Stimulated activated CD8-positive, alpha-beta memory T cell treated with anti-CD3 and anti-CD28 coated beads, Interleukin-7, amount 100 ng/mL, for 48 hours (primary cell): ENCODE results near the gene DTX3L.
A peak's percentile ranks its signal among the peaks of the same experiment; 100 is the strongest.

Experiments
- DNase-seq, 2 donors: peaks; one replicate each; pipeline ENCODE4 v3.0.0-alpha.2; 2020; ENCODE audit warnings: low read depth in 1 of 2; ENCODE audit errors: extremely low read depth in 1 of 2

Gene DTX3L

GRCh38 chr3:122602011-122602710 lies 38.0 kb downstream of the DTX3L start:
- no peak for DNase-seq

DNA sequence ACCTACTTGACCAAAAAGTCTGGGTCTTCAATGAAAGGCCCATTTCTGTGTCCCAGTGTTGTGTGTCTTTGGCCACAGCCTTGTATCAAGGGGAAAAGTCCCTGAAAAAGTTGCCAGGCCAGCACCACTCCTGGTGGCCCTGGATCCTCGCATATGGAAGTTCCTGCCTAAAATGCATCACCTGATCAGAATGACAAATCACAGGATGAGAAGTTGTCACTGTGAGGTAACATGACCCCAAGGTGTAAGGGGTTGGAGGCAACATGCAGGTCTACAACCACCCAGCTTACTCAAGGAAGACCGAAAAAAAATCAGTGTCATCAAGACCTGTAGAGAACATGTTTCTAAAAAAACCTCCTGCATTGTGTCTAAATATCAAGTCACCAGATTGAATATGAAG lies 38.9 kb downstream of the DTX3L start:
- DNase-seq = no peak

DNA sequence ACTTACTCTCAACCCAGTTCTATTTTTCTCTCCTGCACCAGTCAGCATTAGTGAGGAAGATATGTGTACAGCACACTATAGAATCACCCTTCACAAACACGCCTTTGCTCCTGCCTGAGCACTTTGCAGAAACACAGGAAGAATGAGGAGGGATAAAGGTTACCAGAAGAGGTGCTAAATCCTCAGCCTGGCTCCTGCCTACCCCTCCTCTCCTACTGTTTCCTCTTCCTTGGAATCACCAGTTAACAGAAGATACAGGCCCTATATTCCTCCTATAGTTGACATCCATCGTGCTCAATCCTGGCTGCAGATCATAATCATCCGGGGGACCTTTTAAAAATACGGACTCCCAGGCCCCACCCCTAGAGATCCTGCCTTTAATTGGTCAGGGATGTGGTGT lies 42.2 kb downstream of the DTX3L start:
- DNase-seq = no peak

- DNase-seq = no peak
Observed at GRCh38 chr3:122608916-122609315, 44.8 kb downstream of the DTX3L start.

DNA sequence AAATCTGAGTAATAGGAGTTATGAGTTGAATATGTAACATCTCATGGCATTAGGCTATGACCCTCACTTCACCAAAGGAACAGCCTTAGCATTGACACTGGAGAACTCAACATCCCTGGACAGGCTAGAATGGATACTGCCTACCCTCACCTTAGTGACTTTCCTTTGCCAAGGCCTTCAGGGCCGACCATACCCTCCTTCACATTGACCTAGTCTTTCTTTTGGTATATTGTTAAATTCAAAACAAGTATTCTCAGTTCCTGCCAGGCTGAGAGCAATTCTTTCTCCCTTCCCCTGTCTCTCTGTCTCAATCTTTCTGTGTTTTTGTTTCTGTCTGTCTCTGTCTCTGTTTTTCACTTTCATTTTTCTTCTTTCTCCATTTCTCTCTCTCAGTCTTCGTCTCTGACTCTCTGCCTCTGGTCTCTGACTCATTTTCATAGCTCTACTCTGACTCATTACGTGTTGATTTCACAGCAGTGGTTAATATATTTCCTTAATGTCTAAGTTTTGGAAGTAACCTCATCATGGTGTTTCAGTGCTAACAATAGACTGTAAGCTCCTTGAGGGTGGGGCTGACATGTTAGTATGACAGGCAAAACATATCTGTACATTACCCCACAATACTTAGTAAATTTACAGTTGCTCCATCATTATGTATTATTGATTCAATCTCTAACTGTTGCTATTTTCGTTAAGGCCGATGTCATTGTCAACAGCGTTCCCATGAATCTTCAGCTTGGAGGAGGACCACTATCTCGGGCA lies 45.8 kb downstream of the DTX3L start:
- peak in 1 of 2 donors; percentile 7 for DNase-seq

DNA sequence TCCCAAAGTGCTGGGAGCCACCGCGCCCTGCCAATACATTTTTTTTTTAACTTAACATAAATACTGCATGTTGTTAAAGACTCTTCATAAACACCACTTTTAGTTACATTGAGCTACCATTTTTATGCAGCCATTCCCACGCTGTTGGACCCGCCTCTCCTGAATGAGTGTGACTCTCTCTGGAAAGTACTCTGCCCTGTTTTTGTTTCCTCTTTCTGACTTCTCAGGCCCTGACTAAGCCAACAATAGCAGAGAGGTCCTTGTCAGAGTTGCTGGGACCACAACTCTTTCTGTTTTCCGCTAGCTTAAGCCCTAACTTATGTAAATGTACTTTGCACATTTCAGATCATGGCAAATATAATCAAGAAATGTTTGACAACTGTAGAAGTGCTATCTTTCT lies 48.6 kb downstream of the DTX3L start:
- DNase-seq = no peak

GRCh38 chr3:122615303-122615702 lies 51.2 kb downstream of the DTX3L start:
- DNase-seq = no peak

DNA sequence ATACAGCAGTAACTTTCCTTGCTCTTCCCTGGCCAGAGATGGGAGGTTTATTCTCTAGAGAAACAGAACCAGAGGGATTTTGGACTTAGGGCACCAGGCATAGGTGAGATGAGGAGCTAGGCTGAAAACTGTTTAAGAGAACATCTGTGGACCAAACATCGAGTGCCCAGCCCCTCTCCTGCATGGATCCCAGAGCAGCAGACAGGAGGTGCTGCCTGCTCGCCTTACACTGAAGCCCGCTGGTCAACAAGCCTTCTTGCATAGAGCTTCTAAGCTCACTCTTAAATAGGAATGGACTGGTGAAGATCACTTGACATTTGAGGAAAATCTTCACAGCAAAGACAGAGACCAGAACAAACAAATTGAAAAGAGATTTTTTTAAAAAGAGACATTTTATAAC lies 54.5 kb downstream of the DTX3L start:
- DNase-seq = no peak

DNA sequence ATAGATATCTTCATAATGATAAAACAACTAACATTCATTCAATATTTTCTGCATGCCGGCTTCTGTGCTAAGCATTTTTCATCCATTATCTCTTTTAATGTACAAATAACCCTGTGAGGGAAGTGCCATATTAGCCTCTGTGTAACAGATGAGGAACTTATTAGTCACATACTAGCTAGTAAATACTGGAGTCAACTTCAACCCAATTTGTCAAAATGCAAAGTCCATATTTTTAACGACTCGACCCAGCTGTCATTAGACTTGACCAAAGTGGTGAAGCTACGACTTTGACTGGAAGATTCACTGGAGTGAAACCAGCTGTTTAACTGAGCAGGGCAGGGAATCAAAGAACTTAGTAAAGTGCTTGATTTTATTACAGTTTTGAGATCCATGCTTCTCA lies 54.9 kb downstream of the DTX3L start:
- DNase-seq = no peak

DNA sequence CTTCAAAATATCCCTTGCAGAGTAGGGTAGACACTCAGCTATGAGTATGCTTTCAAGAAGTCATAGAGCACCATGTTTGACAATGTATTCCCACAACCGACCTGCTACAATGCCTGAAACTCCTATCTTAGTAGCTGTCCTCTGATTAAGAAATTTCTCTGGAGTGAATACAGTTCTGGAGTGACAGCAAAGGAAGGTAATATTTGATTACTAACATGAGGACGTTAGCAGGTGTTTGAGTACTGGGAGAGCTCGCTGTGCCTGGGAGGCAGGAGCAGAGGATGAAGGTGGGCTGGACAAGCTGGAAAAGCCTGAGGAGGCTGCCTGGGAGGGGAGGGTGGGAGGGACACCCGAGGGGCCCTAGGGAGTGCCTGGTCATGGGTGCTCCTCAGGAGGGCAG lies 56.3 kb downstream of the DTX3L start:
- no peak for DNase-seq

GRCh38 chr3:122621112-122621511 lies 57.0 kb downstream of the DTX3L start:
- no peak for DNase-seq

- no peak for DNase-seq
Observed at GRCh38 chr3:122623031-122623829, 59.1 kb downstream of the DTX3L start.
